Neural cell (in vitro differentiated cells): ENCODE data around the gene NDUFAF2. TPM values are rescaled to one million over a fixed set of nuclear protein-coding genes. Genes with fewer than 3 reads are reported as not detected.
"Not testable (repeated sequence)": the region's sequence is repeated elsewhere in the genome, so short reads cannot be mapped to it uniquely, and the experiment has no call there.

Source experiments
- H2AFZ ChIP-seq: fragments of 200-600, 300-800 bp; sonication (generic), shearing (Covaris generic); 2 replicates; pipeline ENCODE4 v1.6.0; 2014; ENCODE audit warnings: low read depth, mild to moderate bottlenecking, antibody characterized with exemption, low read length, moderate library complexity
- H3F3A ChIP-seq: fragments of 200-600 bp; shearing (Covaris generic); 2 replicates; pipeline ENCODE4 v1.6.1; 2016; ENCODE audit warnings: mild to moderate bottlenecking, moderate library complexity, mixed read lengths, antibody characterized with exemption, low read length; ENCODE audit not compliant: insufficient read depth, poor library complexity, severe bottlenecking
- H3K27ac ChIP-seq: fragments of 200-600, 300-800 bp; sonication (generic), shearing (Covaris generic); 2 replicates; pipeline ENCODE4 v1.5.1; 2014; ENCODE audit warnings: mild to moderate bottlenecking, low read length, moderate library complexity
- H3K27me3 ChIP-seq: fragments of 300-800, 200-600 bp; sonication (generic), shearing (Covaris generic); 2 replicates; pipeline ENCODE4 v1.6.0; 2014; ENCODE audit warnings: mild to moderate bottlenecking, low read depth, low read length, moderate library complexity; ENCODE audit not compliant: insufficient read depth
- H3K36me3 ChIP-seq: fragments of 300-800, 200-600 bp; sonication (generic), shearing (Covaris generic); 2 replicates; pipeline ENCODE4 v1.5.1; 2014; ENCODE audit warnings: mild to moderate bottlenecking, antibody characterized with exemption, low read length, moderate library complexity; ENCODE audit not compliant: insufficient read depth
- H3K4me2 ChIP-seq: fragments of 300-800, 200-600 bp; sonication (generic), shearing (Covaris generic); 2 replicates; pipeline ENCODE4 v1.6.0; 2014; ENCODE audit warnings: mild to moderate bottlenecking, low read length
- H3K4me3 ChIP-seq: fragments of 300-800, 200-600 bp; sonication (generic), shearing (Covaris generic); 2 replicates; pipeline ENCODE4 v1.5.1; 2014; ENCODE audit warnings: mild to moderate bottlenecking, low read length, moderate library complexity
- H3K79me2 ChIP-seq: fragments of 200-600 bp; shearing (Covaris generic); replicated peaks from 2 replicates; pipeline ENCODE4 v1.6.0; 2014; ENCODE audit warnings: mild to moderate bottlenecking, low read length, moderate library complexity; ENCODE audit not compliant: insufficient read depth
- H3K9ac ChIP-seq: fragments of 300-800, 200-600 bp; sonication (generic), shearing (Covaris generic); 2 replicates; pipeline ENCODE4 v1.6.1; 2016; ENCODE audit warnings: mild to moderate bottlenecking, low read length, mixed read lengths
- H3K9me2 ChIP-seq: fragments of 200-600 bp; shearing (Covaris generic); 2 replicates; pipeline ENCODE4 v1.6.1; 2016; ENCODE audit warnings: mild to moderate bottlenecking, low read length, mixed read lengths; ENCODE audit not compliant: insufficient read depth
- H3K9me3 ChIP-seq: fragments of 200-600, 300-800 bp; sonication (generic), shearing (Covaris generic); 2 replicates; pipeline ENCODE4 v1.6.1; 2016; ENCODE audit warnings: mild to moderate bottlenecking, mixed run types, low read length, moderate library complexity, mixed read lengths
- H4K20me1 ChIP-seq: fragments of 200-600 bp; shearing (Covaris generic); 2 replicates; pipeline ENCODE4 v1.6.1; 2016; ENCODE audit warnings: mild to moderate bottlenecking, mixed run types; ENCODE audit not compliant: insufficient read depth
- CTCF ChIP-seq: fragments of 450-650 bp; IDR thresholded peaks from 2 replicates; pipeline ENCODE4 v1.5.1; 2014; ENCODE audit warnings: antibody characterized with exemption, mild to moderate bottlenecking, moderate library complexity; ENCODE audit not compliant: poor library complexity, severe bottlenecking
- EP300 ChIP-seq: fragments of 450-650 bp; conservative IDR thresholded peaks from 2 replicates; pipeline ENCODE4 v1.6.1; 2014; ENCODE audit warnings: antibody characterized with exemption, mild to moderate bottlenecking, moderate library complexity; ENCODE audit not compliant: poor library complexity, severe bottlenecking
- EZH2 ChIP-seq: fragments of 200-600, 300-800 bp; shearing (Covaris generic), sonication (generic); IDR thresholded peaks from 2 replicates; pipeline ENCODE4 v1.6.1; 2014; ENCODE audit warnings: antibody characterized with exemption, low read length, borderline replicate concordance, mild to moderate bottlenecking; ENCODE audit not compliant: insufficient read depth, poor library complexity, severe bottlenecking
- MXI1 ChIP-seq: fragments of 450-650 bp; conservative IDR thresholded peaks from 2 replicates; pipeline ENCODE4 v1.6.1; 2014; ENCODE audit warnings: antibody characterized with exemption, mild to moderate bottlenecking; ENCODE audit not compliant: poor library complexity, severe bottlenecking
- POLR2AphosphoS5 ChIP-seq: IDR thresholded peaks from 2 replicates; pipeline ENCODE4 v1.6.1; 2012
- RAD21 ChIP-seq: fragments of 450-650 bp; conservative IDR thresholded peaks from 2 replicates; pipeline ENCODE4 v1.6.1; 2014; ENCODE audit warnings: antibody characterized with exemption, mild to moderate bottlenecking, moderate library complexity
- SMC3 ChIP-seq: fragments of 450-650 bp; conservative IDR thresholded peaks from 2 replicates; pipeline ENCODE4 v1.6.1; 2014; ENCODE audit warnings: antibody characterized with exemption, mild to moderate bottlenecking, moderate library complexity; ENCODE audit not compliant: poor library complexity
- TAF1 ChIP-seq: IDR thresholded peaks from 2 replicates; pipeline ENCODE4 v1.6.1; 2012; ENCODE audit warnings: low read depth
- polyA plus RNA-seq: library from polyadenylated mRNA; depleted of rRNA; stranded (reverse); fragments of >200 nt; gene quantifications from 2 replicates; pipeline ENCODE4 v1.2.3, GENCODE V29; 2014
- TF ChIP-seq, protein P1 (sequence below): IDR thresholded peaks from 2 replicates; pipeline ENCODE4 v1.6.1; 2012; ENCODE audit warnings: borderline replicate concordance

The NDUFAF2 gene
- polyA plus RNA-seq, 1 donor from 2014 or later: 53.6 TPM

- Histone ChIP-seq H3K9ac (no peak overlapping the region), H3K9me3 (no peaks in the 10 kb centered on the region), H3F3A (no peaks in the 10 kb centered on the region), H3K4me2 (no peak overlapping the region), H3K9me2 (no peaks in the 10 kb centered on the region), H3K27me3 (no peaks in the 10 kb centered on the region), H3K4me3 (no peak overlapping the region), H3K27ac (no peak overlapping the region), H3K79me2 (no peaks in the 10 kb centered on the region), H4K20me1 (no peaks in the 10 kb centered on the region), H3K36me3 (no peaks in the 10 kb centered on the region), H2AFZ (no peak overlapping the region)
- TF ChIP-seq TAF1 (no peak), EP300 (no peak), EZH2 (no peak), SMC3 (no peak), MXI1 (no peak), POLR2AphosphoS5 (no peak), CTCF (no peak), RAD21 (no peak)
- TF ChIP-seq, protein P1, sequence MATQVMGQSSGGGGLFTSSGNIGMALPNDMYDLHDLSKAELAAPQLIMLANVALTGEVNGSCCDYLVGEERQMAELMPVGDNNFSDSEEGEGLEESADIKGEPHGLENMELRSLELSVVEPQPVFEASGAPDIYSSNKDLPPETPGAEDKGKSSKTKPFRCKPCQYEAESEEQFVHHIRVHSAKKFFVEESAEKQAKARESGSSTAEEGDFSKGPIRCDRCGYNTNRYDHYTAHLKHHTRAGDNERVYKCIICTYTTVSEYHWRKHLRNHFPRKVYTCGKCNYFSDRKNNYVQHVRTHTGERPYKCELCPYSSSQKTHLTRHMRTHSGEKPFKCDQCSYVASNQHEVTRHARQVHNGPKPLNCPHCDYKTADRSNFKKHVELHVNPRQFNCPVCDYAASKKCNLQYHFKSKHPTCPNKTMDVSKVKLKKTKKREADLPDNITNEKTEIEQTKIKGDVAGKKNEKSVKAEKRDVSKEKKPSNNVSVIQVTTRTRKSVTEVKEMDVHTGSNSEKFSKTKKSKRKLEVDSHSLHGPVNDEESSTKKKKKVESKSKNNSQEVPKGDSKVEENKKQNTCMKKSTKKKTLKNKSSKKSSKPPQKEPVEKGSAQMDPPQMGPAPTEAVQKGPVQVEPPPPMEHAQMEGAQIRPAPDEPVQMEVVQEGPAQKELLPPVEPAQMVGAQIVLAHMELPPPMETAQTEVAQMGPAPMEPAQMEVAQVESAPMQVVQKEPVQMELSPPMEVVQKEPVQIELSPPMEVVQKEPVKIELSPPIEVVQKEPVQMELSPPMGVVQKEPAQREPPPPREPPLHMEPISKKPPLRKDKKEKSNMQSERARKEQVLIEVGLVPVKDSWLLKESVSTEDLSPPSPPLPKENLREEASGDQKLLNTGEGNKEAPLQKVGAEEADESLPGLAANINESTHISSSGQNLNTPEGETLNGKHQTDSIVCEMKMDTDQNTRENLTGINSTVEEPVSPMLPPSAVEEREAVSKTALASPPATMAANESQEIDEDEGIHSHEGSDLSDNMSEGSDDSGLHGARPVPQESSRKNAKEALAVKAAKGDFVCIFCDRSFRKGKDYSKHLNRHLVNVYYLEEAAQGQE: no peak
Observed at GRCh38 chr5:61029456-61030162, 84.6 kb downstream of the NDUFAF2 start.

DNA sequence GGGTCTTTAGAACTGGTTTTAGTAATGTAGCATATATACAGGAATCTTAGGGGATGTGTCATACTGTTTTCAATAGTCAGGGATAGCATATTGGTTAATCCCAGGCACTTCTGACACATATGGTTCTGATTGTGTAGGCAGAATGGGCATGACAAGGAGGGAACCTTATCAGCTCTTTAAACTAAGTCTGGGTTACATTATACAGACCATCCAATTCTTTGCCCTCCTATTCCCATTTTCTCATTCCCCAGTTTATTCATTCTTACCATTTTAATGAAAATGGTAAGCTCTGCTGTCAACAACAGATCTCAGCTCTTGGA, 85.1 kb downstream of the NDUFAF2 start:
- no peaks in the 10 kb centered on the region for H3K9me2 ChIP-seq
- H3F3A ChIP-seq: no peaks in the 10 kb centered on the region
- TF ChIP-seq, protein P1: no peak
- no peak for TF ChIP-seq TAF1
- no peak for TF ChIP-seq RAD21
- no peak for TF ChIP-seq CTCF
- no peaks in the 10 kb centered on the region for H3K36me3 ChIP-seq
- H3K27ac ChIP-seq: no peak overlapping the region
- no peak overlapping the region for H3K9ac ChIP-seq
- no peak overlapping the region for H3K4me3 ChIP-seq
- no peaks in the 10 kb centered on the region for H4K20me1 ChIP-seq
- H2AFZ ChIP-seq: no peak overlapping the region
- H3K27me3 ChIP-seq: no peaks in the 10 kb centered on the region
- H3K79me2 ChIP-seq: no peaks in the 10 kb centered on the region
- H3K4me2 ChIP-seq: no peak overlapping the region
- no peaks in the 10 kb centered on the region for H3K9me3 ChIP-seq

- H3K27ac ChIP-seq, H3K27me3 ChIP-seq, H3K4me2 ChIP-seq: not testable (repeated sequence)
Observed at GRCh38 chr5:61031301-61031700, 86.3 kb downstream of the NDUFAF2 start.

More at GRCh38 chr5:61031301-61031700, 86.3 kb downstream of the NDUFAF2 start:
- H3K79me2 ChIP-seq, H3K36me3 ChIP-seq, H3K4me3 ChIP-seq, H3K9ac ChIP-seq, H3K9me3 ChIP-seq, H4K20me1 ChIP-seq, H2AFZ ChIP-seq, H3K9me2 ChIP-seq, H3F3A ChIP-seq: not testable (repeated sequence)
